Measurements from ENCODE around the gene TMEM232.

The TMEM232 gene

DNA sequence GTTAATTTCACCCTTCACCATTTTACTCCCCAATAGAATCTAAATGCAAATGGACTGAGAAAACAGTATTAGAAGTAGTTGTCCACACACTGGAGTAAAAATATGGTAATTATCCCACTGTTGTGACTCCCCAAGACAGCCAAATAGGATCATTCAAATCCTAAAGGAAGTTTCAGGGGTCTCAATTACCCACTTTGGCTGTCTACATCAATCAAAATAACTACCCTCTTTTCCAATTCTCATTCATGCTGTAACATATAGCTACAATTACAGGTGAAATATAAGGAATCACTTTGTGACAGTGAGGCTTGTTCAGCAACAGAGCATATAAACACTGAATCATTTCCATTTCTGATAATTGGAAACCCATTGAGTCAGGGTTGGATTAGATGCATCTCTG is 220.1 kb downstream of the TMEM232 start:
- no peak for DNase-seq

GRCh38 chr5:110496276-110496675 is 230.2 kb downstream of the TMEM232 start:
- no peak for DNase-seq

DNA sequence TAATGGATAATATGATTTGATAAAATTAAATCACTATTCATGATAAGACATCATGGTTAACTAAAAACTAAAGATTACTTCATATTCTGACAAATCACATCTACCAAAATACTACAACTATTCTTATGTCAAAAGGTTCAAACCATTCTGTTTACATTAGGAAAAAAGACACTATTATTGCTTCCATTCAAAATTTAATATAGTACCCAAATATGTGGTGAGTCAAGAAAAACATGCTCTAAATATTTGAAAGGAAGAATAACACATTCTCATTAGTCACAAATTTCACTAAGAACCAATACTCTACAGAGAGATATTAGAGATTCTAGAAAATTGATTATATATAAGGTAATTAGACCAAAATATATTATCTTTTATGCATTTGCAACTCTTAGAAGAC is 234.0 kb downstream of the TMEM232 start:
- DNase-seq: no peak

GRCh38 chr5:110478895-110479294 is 247.6 kb downstream of the TMEM232 start:
- no peak for DNase-seq

DNA sequence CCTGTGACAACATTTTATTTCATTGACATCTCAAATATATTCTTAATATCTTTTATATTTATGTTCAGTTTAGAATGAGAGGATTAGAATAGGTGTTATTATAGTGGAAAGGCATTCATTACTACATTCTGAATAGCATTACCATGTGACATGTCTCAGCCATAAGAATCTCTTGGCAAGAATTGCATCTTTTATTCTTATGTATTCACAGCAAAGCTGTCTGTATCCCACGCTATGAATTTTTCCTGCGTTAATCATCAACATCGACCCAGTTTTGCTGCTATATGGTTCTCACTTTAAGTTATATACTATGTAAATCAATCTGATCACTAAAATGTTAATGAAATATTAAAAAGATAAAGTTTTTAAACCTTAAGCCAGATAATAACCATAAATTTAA is 248.6 kb downstream of the TMEM232 start:
- DNase-seq: no peak

GRCh38 chr5:110476164-110476563 is 250.3 kb downstream of the TMEM232 start:
- no peak for DNase-seq

DNA sequence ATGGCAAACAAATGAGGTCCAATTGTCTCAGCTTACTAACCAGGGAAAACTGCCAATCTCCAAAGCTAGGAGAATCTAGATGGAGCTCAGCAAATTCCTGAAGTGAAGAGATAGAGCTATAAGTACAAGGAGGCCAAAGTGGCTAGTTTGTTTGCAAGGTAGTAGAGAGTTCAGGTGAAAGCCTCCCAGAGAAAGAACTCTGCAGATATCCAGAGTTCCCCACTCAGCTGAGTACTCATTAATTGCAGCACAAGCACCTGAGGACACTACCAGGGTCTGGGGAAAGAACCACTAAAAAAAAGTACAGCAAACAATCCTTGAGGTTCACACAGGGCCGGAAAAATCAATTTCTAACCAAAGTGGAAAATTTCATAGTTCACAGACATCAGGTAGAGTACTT is 250.9 kb downstream of the TMEM232 start:
- DNase-seq: no peak

DNA sequence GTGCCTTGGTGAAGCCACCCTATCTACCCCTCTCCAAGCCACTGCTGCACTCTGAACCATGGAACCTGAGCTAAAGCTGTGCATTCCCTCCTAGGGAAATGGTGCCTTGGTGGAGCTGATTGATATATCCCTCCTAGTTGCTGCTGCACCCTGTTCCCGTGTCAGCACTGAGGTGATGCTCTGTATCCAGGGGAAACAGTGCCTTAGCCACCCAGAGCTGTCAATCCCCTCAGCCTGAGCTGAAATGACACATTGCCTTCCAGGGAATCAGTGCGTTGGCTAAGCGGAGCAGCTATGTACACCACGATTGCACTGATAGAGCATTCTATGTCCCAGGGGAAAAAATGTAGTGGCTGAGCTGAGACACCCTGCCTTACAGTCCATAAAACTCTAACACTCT is 257.0 kb downstream of the TMEM232 start:
- no peak for DNase-seq

DNA sequence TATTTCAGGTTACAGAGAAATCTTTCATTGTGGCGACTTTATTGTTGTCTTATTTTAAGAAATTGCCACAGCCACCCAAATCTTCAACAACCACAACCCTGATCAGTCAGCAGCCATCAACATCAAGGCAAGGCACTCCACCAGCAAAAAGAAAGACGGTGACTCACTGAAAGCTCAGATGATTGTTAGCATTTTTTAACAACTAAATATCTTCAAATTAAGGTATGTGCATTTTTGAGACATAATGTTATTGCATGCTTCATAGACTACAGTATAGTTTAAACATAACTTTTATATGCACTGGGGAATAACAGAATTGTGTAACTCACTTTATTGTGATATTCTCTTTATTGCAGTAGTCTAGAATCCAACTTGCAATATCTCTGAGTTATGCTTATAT is 263.4 kb downstream of the TMEM232 start:
- no peak for DNase-seq

DNA sequence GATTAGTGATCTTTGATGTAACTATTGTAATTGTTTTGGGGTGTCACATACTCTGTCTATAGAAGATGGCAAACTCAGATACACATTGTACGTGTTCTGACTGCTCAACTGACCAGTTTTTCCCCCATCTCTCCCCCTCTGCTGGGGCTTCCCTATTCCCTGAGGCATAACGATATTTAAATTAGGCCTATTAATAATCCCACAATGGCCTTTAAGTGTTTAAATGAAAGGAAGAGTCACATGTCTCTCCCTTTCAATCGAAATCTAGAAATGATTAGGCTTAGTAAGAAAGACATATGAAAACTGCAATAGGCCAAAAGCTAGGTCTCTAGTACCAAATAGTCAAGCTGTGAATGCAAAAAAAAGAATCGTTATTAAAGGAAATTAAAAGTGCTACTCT is 265.6 kb downstream of the TMEM232 start:
- DNase-seq: no peak

GRCh38 chr5:110458313-110458712 is 268.2 kb downstream of the TMEM232 start:
- no peak for DNase-seq

DNA sequence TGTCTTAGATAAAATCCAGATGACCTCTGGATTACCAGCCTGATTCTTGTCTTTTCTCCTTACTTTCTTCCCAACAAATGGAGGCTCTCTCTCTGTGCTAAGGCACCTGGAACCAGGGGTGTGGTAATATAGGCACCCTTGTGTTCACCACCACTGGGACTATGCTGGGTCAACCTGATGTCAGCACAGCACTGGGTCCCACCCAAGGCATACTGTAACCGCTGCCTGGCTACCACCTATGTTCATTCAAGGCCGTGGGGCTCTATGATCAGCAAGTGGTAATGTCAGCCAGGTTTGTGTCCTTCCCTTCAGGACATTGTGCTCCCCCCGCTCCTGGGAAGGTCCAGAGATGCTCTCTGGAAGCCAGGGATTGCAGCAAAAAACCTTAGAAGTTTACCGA is 283.6 kb downstream of the TMEM232 start:
- no peak for DNase-seq

DNA sequence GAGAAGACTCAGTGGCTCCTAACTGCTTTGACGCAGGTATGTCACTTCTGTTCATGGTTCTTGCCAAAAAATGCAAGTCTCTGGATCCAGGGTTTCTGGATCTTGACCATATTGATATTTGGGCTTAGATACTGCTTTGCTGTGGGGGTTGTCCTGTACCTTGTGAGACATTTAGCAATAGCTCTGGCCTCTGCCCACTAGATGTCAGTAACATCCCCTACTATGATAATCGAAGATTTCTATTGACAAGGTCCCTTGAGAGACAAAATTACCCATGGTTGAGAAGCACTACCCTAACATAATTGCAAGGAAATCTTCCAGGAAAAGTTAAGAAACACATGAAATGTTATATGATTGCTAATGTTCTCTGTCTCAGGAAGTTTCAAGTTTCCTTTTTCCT is 285.4 kb downstream of the TMEM232 start:
- DNase-seq: no peak

- no peak for DNase-seq
Observed at GRCh38 chr5:110440058-110440457, 286.4 kb downstream of the TMEM232 start.

DNA sequence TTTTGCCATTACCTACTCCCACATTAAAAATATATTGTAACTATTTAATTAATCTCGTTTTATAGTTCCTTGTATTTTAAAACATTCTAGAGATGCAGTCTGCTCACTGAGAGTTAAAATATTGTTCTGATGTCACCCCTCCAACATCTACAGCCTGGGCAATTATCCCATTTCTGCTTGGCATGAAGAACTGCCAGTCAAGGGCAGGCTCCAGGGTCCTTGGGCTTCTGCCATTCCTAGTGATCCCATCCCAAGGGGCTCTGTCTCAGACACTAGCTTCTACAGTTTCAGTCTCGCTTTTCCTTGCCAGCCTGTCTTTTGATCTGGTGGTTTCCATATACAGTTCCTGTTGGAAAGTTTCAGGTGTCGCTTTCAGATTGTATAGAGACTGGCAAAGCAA is 287.2 kb downstream of the TMEM232 start:
- DNase-seq: no peak

GRCh38 chr5:110435207-110435606 is 291.3 kb downstream of the TMEM232 start:
- no peak for DNase-seq

DNA sequence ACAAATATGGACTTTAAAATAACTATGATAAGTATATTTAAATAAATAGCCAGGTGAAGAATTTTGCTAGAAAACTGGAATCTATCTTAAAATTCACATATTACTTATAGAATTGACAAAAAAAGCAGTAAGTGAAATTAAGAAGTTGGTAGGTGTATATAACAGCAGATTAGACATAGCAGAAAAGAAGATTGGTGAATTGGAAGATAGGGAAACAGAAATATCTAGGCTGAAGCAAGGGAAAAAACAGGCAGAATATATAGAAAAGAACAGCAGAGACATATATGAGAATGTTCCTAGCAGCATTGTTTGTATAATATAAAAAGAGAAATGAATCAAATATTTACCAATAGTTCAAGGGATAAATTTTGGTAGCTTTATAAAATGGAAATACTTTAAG is 294.9 kb downstream of the TMEM232 start:
- DNase-seq: no peak

DNA sequence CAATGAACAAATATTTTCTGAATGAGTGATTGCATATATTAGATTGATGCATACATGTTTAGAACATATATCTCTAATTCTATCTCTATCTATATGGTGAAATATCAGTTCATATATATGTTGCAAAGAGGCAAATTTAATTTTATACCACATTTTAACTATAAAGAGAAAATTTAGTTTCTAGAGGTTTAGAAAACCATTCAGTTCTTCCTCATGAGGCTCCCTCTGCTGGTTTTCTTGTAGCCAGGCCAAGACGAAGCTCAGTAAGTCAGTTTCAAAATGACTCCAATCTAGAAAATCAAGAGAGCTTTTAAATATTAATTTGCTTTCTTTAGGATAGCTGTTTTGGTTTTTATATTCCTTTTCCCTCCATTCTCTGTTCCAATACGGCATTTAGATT is 312.1 kb downstream of the TMEM232 start:
- no peak for DNase-seq

DNA sequence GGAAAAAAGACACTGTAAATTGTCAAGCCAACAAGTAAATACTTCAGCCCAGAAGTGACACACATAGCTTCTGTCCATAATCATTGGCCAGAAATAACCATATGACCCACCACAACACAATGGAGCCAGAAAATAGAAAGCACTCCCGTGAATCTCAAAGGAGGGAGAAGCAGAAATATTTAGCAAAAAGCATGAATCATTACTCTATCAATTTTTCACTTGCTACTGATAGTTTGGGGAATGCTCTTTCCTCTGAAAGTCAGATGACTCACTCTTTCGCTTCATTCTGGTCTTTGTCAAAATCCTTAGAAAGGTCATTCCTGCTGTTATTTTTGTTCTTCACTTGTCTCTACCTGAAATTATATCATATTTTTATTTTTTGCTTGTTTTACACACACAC is 312.6 kb downstream of the TMEM232 start:
- DNase-seq: no peak

GRCh38 chr5:110409571-110409970 is 316.9 kb downstream of the TMEM232 start:
- no peak for DNase-seq

- DNase-seq: no peak
Observed at GRCh38 chr5:110402562-110402961, 323.9 kb downstream of the TMEM232 start.

GRCh38 chr5:110401881-110402280 is 324.6 kb downstream of the TMEM232 start:
- DNase-seq: no peak

GRCh38 chr5:110398951-110399350 is 327.5 kb downstream of the TMEM232 start:
- DNase-seq: no peak

DNA sequence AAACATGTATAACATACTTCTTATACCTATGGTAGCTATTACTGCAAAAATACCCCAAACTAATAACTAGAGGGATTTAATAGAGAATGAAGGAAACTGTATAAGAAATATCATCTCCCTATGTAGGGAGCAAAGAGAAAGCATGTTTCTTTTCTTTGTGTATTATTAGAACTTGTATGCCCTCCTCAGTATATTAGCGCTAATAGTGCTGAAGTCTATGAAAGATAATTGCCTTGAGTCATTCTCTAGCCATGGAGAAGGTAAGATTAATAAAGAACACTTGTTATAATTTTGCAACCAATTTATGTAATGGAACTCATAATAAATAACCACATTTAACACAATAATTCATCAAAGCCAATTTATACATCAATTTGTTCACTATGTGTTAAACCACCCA is 329.2 kb downstream of the TMEM232 start:
- no peak for DNase-seq

DNA sequence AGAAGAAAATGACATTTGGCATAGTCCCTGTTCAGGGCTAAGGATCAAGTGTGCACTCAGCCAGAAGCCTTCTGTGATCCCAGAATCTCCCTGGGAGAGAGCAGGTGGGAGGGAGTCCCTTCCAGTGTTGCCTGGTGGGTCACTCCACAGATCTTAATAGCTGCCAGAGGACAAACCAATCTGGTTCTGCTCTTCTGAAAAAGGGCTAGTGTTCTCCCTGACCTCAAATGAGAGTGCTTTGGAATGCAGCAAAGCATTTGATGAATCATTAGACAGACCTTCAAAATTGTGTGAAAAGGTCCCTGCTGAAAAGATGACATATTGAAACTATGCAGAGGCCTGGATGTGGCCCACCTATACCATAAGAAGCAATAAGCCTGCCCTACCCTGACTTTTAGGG is 339.7 kb downstream of the TMEM232 start:
- DNase-seq: no peak

- DNase-seq: no peak
Observed at GRCh38 chr5:110383231-110383630, 343.2 kb downstream of the TMEM232 start.
